ENCODE data around the gene STAC3. TPM values are rescaled to one million over a fixed set of nuclear protein-coding genes. Genes with fewer than 3 reads are reported as not detected.

The STAC3 gene
- total RNA-seq, 1 donor from 2014 or later, result 0.74 TPM

DNA sequence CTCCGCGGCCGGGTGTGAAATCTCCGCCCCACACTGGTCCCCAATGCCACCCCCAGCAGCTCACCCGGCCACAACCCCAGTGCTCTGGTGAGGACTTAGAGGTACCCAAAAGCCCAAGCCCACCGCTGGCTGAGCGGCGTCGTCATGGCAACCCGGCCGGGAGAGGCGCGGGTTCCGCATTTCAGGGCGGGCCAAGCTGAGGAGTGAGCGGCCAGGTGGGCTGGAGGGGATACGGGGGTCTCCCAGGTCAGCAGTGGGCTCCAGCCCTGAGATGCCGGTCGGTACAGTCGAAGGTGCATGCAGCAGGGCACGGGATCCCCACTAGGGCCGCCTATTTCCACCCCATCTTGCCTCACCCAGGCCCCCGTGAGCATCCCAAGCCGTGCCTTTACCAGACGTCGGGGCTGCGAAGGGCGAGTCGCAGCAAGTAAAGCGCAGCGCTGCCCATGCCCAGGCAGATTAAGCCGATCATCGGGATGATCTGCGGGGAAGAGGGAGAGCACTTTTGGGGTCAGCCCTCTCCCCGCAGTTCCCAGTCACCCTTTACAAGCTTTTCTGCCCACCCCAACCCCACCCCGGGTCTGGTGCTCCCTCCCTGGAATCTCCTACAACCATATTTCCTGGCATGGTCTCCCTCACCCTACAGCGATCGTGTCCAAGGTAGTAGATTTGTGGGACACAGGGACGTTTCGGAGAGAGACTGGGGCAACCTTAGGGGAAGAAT, 14.6 kb downstream of the STAC3 start:
- Histone ChIP-seq H3K9me3 (no peaks in the 10 kb centered on the region), H3K27me3 (peaks cover 5% of the 10 kb centered on the region), H3K36me3 (peaks cover 0 to 30% of the 10 kb centered on the region in 2 donors), H3K27ac (peak overlapping the region; percentile 72), H3K4me3 (peak overlapping the region; percentile 2 to 33), H3K4me1 (peaks cover 69% of the 10 kb centered on the region)
- TF ChIP-seq, protein P1, sequence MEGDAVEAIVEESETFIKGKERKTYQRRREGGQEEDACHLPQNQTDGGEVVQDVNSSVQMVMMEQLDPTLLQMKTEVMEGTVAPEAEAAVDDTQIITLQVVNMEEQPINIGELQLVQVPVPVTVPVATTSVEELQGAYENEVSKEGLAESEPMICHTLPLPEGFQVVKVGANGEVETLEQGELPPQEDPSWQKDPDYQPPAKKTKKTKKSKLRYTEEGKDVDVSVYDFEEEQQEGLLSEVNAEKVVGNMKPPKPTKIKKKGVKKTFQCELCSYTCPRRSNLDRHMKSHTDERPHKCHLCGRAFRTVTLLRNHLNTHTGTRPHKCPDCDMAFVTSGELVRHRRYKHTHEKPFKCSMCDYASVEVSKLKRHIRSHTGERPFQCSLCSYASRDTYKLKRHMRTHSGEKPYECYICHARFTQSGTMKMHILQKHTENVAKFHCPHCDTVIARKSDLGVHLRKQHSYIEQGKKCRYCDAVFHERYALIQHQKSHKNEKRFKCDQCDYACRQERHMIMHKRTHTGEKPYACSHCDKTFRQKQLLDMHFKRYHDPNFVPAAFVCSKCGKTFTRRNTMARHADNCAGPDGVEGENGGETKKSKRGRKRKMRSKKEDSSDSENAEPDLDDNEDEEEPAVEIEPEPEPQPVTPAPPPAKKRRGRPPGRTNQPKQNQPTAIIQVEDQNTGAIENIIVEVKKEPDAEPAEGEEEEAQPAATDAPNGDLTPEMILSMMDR (IDR thresholded peaks at IDR 0.05), result no peak
- TF ChIP-seq POLR2AphosphoS5 (IDR thresholded peaks at IDR 0.05; ENCODE audit: insufficient read depth in 1 of 2, low read depth in 1 of 2), result no peak
- TF ChIP-seq POLR2A (IDR thresholded peaks at IDR 0.05), result no peak
- no peak for DNase-seq (ENCODE audit: extremely low spot score in 2 of 2)
- intact Hi-C loops (cut with DNase I), result no loop called here

DNA sequence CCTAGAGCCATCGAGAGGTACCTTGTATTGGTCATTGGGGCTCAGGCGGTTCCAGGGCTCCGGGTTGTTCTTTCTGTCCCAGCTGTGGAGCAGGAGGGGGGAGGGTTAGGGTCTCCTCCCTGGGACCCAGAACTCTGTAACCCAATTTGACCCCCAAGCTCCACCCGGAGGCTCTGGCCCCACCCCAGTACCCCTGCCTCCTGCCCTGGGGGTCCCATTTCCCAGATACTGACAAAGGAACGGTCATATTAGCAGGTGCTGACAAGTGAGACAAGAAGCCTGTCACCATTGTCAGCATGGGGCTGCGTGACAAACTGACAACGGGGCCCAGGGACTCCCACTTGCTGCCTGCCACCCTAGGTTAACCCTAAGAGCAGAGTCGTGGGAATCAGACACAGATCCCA, 15.3 kb downstream of the STAC3 start:
- intact Hi-C loops (cut with DNase I), result no loop called here
- no peak for DNase-seq (ENCODE audit: extremely low spot score in 2 of 2)
- no peaks in the 10 kb centered on the region for H3K9me3 ChIP-seq
- peak overlapping the region; percentile 72 for H3K27ac ChIP-seq
- TF ChIP-seq POLR2A (IDR thresholded peaks at IDR 0.05), result no peak
- TF ChIP-seq, protein P1 (IDR thresholded peaks at IDR 0.05), result no peak
- TF ChIP-seq POLR2AphosphoS5 (IDR thresholded peaks at IDR 0.05; ENCODE audit: insufficient read depth in 1 of 2, low read depth in 1 of 2), result no peak
- peaks cover 69% of the 10 kb centered on the region for H3K4me1 ChIP-seq
- H3K27me3 ChIP-seq, result no peaks in the 10 kb centered on the region
- peaks cover 0 to 32% of the 10 kb centered on the region in 2 donors for H3K36me3 ChIP-seq
- peak overlapping the region; percentile 2 to 33 for H3K4me3 ChIP-seq

DNA sequence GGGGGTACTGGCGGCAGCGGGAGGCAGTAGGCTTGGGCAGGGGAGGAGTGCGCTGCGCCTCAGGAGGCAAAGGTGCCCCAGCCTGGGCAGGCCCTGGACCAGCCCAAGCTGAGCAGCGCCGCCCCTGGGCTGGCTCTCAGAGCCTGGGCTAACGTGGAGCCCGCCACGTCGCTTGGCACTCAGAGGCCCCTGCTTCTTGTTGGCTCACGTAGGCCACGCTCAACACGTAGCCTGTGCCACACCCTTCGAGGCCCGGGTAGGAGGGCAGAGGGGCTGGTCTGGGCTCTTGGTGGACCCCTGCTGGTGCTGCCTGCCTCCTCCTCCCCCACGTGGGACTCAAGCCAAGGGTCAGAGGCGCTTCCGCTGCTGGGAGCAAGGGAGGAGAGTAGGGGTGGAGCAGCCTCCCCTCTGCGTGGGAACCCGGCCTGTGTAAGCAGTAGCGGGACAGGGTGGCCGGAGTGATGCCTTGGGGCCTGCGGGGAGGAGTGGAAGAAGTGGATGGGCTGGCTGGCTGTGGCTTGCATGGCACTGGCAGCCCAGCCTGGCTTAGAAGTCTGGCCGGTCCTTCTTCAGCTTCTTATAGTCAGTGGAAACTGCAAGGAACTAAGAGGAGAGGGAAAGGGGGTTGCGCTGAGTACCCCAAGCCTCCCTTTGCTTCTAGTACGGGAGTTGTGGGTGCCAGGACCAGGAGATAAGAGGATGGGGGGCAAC, 15.8 kb downstream of the STAC3 start:
- TF ChIP-seq POLR2AphosphoS5 (IDR thresholded peaks at IDR 0.05; ENCODE audit: insufficient read depth in 1 of 2, low read depth in 1 of 2), result peak in 1 of 2 donors; percentile 51
- no peak for TF ChIP-seq POLR2A (IDR thresholded peaks at IDR 0.05)
- TF ChIP-seq, protein P1 (IDR thresholded peaks at IDR 0.05), result no peak
- peak overlapping the region; percentile 72 for H3K27ac ChIP-seq
- H3K9me3 ChIP-seq, result no peaks in the 10 kb centered on the region
- no peak for DNase-seq (ENCODE audit: extremely low spot score in 2 of 2)
- H3K36me3 ChIP-seq, result peaks cover 0 to 32% of the 10 kb centered on the region in 2 donors
- H3K27me3 ChIP-seq, result no peaks in the 10 kb centered on the region
- peaks cover 69% of the 10 kb centered on the region for H3K4me1 ChIP-seq
- intact Hi-C loops (cut with DNase I), result no loop called here
- H3K4me3 ChIP-seq, result peak overlapping the region in 1 of 2 donors; percentile 33

DNA sequence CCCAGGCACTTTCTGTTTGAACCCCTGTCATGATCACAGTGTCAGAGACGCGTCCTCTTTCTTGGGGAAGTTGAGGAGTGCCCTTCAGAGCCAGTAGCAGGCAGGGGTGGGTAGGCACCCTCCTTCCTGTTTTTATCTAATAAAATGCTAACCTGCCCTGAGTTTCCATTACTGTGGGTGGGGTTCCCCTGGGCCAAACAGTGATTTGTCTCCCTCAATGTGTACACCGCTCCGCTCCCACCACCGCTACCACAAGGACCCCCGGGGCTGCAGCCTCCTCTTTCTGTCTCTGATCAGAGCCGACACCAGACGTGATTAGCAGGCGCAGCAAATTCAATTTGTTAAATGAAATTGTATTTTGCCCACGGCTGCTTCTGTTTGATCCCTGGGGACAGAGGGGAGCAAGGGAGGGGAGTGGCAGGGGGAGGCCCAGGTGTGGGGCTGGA, 16.4 kb downstream of the STAC3 start:
- TF ChIP-seq POLR2AphosphoS5 (IDR thresholded peaks at IDR 0.05; ENCODE audit: insufficient read depth in 1 of 2, low read depth in 1 of 2) (no peak), POLR2A (IDR thresholded peaks at IDR 0.05) (no peak)
- TF ChIP-seq, protein P1 (IDR thresholded peaks at IDR 0.05), result no peak
- Histone ChIP-seq H3K4me1 (peaks cover 67% of the 10 kb centered on the region), H3K27ac (peak overlapping the region; percentile 72), H3K4me3 (peak overlapping the region in 1 of 2 donors; percentile 33), H3K36me3 (peaks cover 0 to 32% of the 10 kb centered on the region in 2 donors), H3K9me3 (no peaks in the 10 kb centered on the region), H3K27me3 (no peaks in the 10 kb centered on the region)
- intact Hi-C loops (cut with DNase I), result no loop called here
- no peak for DNase-seq (ENCODE audit: extremely low spot score in 2 of 2)

DNA sequence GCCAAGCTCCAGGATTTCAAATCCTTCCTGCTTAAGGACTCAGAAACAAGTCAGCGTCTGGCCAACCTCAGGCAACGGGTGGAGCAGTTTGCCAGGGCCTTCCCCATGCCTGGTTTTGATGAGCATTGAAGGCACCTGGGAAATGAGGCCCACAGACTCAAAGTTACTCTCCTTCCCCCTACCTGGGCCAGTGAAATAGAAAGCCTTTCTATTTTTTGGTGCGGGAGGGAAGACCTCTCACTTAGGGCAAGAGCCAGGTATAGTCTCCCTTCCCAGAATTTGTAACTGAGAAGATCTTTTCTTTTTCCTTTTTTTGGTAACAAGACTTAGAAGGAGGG, 16.8 kb downstream of the STAC3 start:
- Histone ChIP-seq H3K4me1 (peaks cover 63% of the 10 kb centered on the region), H3K27ac (peak overlapping the region; percentile 72), H3K9me3 (no peaks in the 10 kb centered on the region), H3K4me3 (no peak overlapping the region), H3K27me3 (no peaks in the 10 kb centered on the region), H3K36me3 (peaks cover 0 to 32% of the 10 kb centered on the region in 2 donors)
- no peak for DNase-seq (ENCODE audit: extremely low spot score in 2 of 2)
- TF ChIP-seq POLR2AphosphoS5 (IDR thresholded peaks at IDR 0.05; ENCODE audit: insufficient read depth in 1 of 2, low read depth in 1 of 2), result no peak
- TF ChIP-seq, protein P1 (IDR thresholded peaks at IDR 0.05), result no peak
- no peak for TF ChIP-seq POLR2A (IDR thresholded peaks at IDR 0.05)
- intact Hi-C loops (cut with DNase I), result no loop called here
